Ovary (tissue), 9 donors: ENCODE results near the gene DHRS3. TPM values are rescaled to one million over a fixed set of nuclear protein-coding genes. Genes with fewer than 3 reads are reported as not detected.

Source experiments
- DNase-seq, 5 donors: peaks; one replicate each; pipeline ENCODE4 v3.0.0-alpha.2; 2019 to 2020
- H3K27ac ChIP-seq, 2 donors: fragments of 200-600 bp; one replicate each; pipeline versions ENCODE4 v1.5.1 to v1.8.0; 2019 to 2022
- H3K27me3 ChIP-seq: fragments of 200-600 bp; one replicate; pipeline ENCODE4 v1.8.0; 2022
- H3K36me3 ChIP-seq: fragments of 200-600 bp; sonication (generic); one replicate; pipeline ENCODE4 v1.5.1; 2019
- H3K4me1 ChIP-seq: one replicate; pipeline ENCODE4 v1.8.1; 2013; ENCODE audit warnings: mild to moderate bottlenecking, moderate library complexity; ENCODE audit not compliant: insufficient read depth
- H3K4me3 ChIP-seq: fragments of 200-600 bp; sonication (generic); one replicate; pipeline ENCODE4 v1.5.1; 2017
- H3K9me3 ChIP-seq, 2 donors: fragments of 200-600 bp in 1 of 2; sonication (generic) in 1 of 2; one replicate each; pipeline versions ENCODE4 v1.5.1 to v1.8.1; 2013 to 2019; ENCODE audit warnings: mild to moderate bottlenecking in 1 of 2, moderate library complexity in 1 of 2
- CTCF ChIP-seq, 3 donors: fragments of 450-650 bp in 2 of 3; fragments of 200-600 bp in 1 of 3; IDR thresholded peaks; one replicate each; pipeline versions ENCODE4 v1.5.1 to v1.8.0; 2016 to 2022; ENCODE audit warnings: antibody characterized with exemption in 3 of 3, mild to moderate bottlenecking in 1 of 3
- EP300 ChIP-seq: sonication (generic); formaldehyde crosslinking; IDR thresholded peaks from one replicate; pipeline ENCODE4 v1.6.1; 2017; ENCODE audit warnings: antibody characterized with exemption
- POLR2A ChIP-seq: fragments of 450-650 bp; IDR thresholded peaks from one replicate; pipeline ENCODE4 v1.6.1; 2017; ENCODE audit warnings: antibody characterized with exemption, mild to moderate bottlenecking, moderate library complexity
- WGBS, 3 donors: extraction: QIAGEN DNeasy Blood & Tissue Kit in 1 of 3; methylation state at CpG; one replicate each; pipeline versions ENCODE4 v1.1.5 to v1.1.7; 2013 to 2017; 5-methylcytosine and 5-hydroxymethylcytosine counted together
- intact Hi-C, 4 donors: fragments of 100-400 bp; cut with DNase I; formaldehyde crosslinking; loops; one replicate each; pipeline versions ENCODE4 v1.11.0 to v1.15.1; 2022 to 2023
- polyA plus RNA-seq, 2 donors: library from polyadenylated mRNA; stranded (reverse); fragments of 200-250 nt in 1 of 2; fragments of 350-450 nt in 1 of 2; fragmentation: Illumina TruSeq in 1 of 2; extraction: RNeasy Lipid Tissue Mini Kit (QIAGEN cat#74804) in 1 of 2; gene quantifications; one replicate each; pipeline ENCODE4 v1.2.3, GENCODE V29; 2013 to 2014
- total RNA-seq, 7 donors: library from RNA; depleted of rRNA in 2 of 7; stranded (reverse); fragments of >200 nt in 2 of 7; fragmentation: NEBNext Ultra II Directional in 3 of 7; extraction: Animal tissue kit (Norgen Biotek cat#: 25700) in 3 of 7; gene quantifications; one replicate each; pipeline versions ENCODE4 v1.1.0 to v1.2.4, GENCODE V29; 2016 to 2023
- donor health status: DM: no; HTN: no; CAD: no; lungs with moderate emphysema.
- donor health status: DM: no; HTN: no; CAD: no.
- donor health status: Bipolar disorder and iron deficiency.
- donor health status: DM: yes; HTN: yes; CAD: no.
- donor health status: DM: no; HTN: no; CAD: no.
- donor health status: DM: yes; HTN: yes; CAD: no.

Gene DHRS3
- total and polyA plus RNA-seq, 9 donors = 25.8 to 92.3 (median 48.3) TPM

GRCh38 chr1:12636098-12636950, 18.3 kb upstream of the DHRS3 start:
- Histone ChIP-seq H3K4me3 (no peak overlapping the region), H3K4me1 (peaks cover 8% of the 10 kb centered on the region), H3K36me3 (no peaks in the 10 kb centered on the region), H3K27me3 (no peaks in the 10 kb centered on the region), H3K9me3 (no peaks in the 10 kb centered on the region), H3K27ac (no peak overlapping the region)
- WGBS, 3 donors = 50 to 60% (median 55%) methylated on average over 15 of the region's 15 CpGs
- DNase-seq = peak in 3 of 5 donors; percentile 36 to 62 (median 43)
- intact Hi-C loops = no loop called here
- TF ChIP-seq CTCF (IDR thresholded peaks at IDR 0.05) (no peak), POLR2A (no peak), EP300 (no peak)

- Histone ChIP-seq H3K36me3 (no peaks in the 10 kb centered on the region), H3K27me3 (no peaks in the 10 kb centered on the region), H3K9me3 (no peaks in the 10 kb centered on the region), H3K4me3 (no peak overlapping the region), H3K4me1 (peaks cover 8% of the 10 kb centered on the region), H3K27ac (no peak overlapping the region)
- TF ChIP-seq EP300 (no peak), POLR2A (no peak), CTCF (IDR thresholded peaks at IDR 0.05) (no peak)
- 87 to 92% (median 92%) methylated on average over 18 of the region's 18 CpGs for WGBS, 3 donors
- no peak for DNase-seq
- intact Hi-C loops = no loop called here
These were observed 16.7 kb upstream of the DHRS3 start for GRCh38 chr1:12634696-12635202.

DNA sequence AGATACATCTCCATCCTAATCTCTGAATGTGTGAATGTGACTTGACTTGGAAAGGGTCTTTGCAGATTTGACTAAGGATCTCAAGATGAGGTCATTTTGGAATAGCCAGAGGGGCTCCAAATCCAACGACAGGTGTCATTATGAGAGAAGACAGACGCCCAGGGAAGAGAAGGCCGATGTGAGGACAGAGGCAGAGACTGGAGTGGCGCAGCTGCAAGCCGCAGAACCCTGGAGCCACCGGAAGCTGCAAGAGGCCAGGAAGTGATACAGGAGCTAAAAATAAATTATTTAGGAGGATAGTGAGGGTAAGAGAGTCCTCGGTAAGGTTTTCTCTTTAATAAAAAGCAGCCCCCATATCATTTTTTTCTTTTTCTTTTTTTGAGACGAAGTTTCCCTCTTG, 16.1 kb upstream of the DHRS3 start:
- WGBS, 3 donors = 72 to 74% (median 73%) methylated on average over 8 of the region's 8 CpGs
- DNase-seq = no peak
- H3K4me3 ChIP-seq = no peak overlapping the region
- no peak for TF ChIP-seq POLR2A
- no peak for TF ChIP-seq CTCF (IDR thresholded peaks at IDR 0.05)
- TF ChIP-seq EP300 = no peak
- H3K9me3 ChIP-seq = no peaks in the 10 kb centered on the region
- H3K36me3 ChIP-seq = no peaks in the 10 kb centered on the region
- H3K27ac ChIP-seq = no peak overlapping the region
- no peaks in the 10 kb centered on the region for H3K27me3 ChIP-seq
- peaks cover 8% of the 10 kb centered on the region for H3K4me1 ChIP-seq
- intact Hi-C loops = no loop called here

DNA sequence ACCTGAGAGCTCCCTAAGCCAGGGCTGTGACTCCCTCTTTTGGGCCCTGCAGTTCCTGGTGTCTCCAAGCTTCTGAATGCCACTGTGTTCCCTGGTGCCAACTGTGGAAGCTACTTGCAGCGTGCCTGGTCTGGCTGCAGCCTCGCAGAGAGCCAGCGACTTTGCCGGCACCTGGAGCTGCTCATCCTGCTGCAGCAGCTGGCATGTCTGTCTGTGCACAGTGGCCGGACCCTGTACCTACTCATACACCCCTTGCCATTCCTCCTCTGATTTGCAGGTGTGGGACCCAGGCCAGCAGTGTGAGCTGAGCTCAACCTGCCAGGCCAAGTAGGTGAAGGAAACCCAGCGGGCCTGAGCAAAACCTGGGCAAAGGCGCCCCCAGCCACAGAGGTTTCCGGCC, 13.6 kb upstream of the DHRS3 start:
- H3K4me1 ChIP-seq = peaks cover 6% of the 10 kb centered on the region
- H3K36me3 ChIP-seq = no peaks in the 10 kb centered on the region
- DNase-seq = no peak
- WGBS, 3 donors = 86 to 93% (median 92%) methylated on average over 6 to 8 of the region's 8 CpGs
- TF ChIP-seq EP300 (no peak), CTCF (IDR thresholded peaks at IDR 0.05) (no peak), POLR2A (no peak)
- intact Hi-C loops = no loop called here
- no peaks in the 10 kb centered on the region for H3K27me3 ChIP-seq
- H3K4me3 ChIP-seq = no peak overlapping the region
- no peaks in the 10 kb centered on the region for H3K9me3 ChIP-seq
- H3K27ac ChIP-seq = no peak overlapping the region
